Tibial nerve (tissue), 4 donors: ENCODE results near the gene SH2B3. TPM values are rescaled to one million over a fixed set of nuclear protein-coding genes. Genes with fewer than 3 reads are reported as not detected.

Experiments used
- DNase-seq, 2 donors: peaks; one replicate each; pipeline ENCODE4 v3.0.0-alpha.2; 2019; ENCODE audit warnings: low spot score in 2 of 2
- H3K27ac ChIP-seq, 4 donors: fragments of 200-600 bp; sonication (generic) in 3 of 4; one replicate each; pipeline ENCODE4 v1.5.1; 2017 to 2019; ENCODE audit warnings: mild to moderate bottlenecking in 1 of 4
- H3K27me3 ChIP-seq, 2 donors: fragments of 200-600 bp; sonication (generic) in 1 of 2; one replicate each; pipeline versions ENCODE4 v1.5.1 to v1.6.0; 2017 to 2019
- H3K36me3 ChIP-seq, 3 donors: fragments of 200-600 bp; sonication (generic); one replicate each; pipeline ENCODE4 v1.5.1; 2018 to 2019
- H3K4me1 ChIP-seq, 4 donors: fragments of 200-600 bp; sonication (generic) in 3 of 4; one replicate each; pipeline ENCODE4 v1.5.1; 2017 to 2019
- H3K4me3 ChIP-seq, 4 donors: fragments of 200-600 bp; sonication (generic) in 3 of 4; one replicate each; pipeline ENCODE4 v1.5.1; 2017 to 2019; ENCODE audit warnings: mild to moderate bottlenecking in 1 of 4, moderate library complexity in 1 of 4
- H3K9me3 ChIP-seq, 4 donors: fragments of 200-600 bp; sonication (generic) in 3 of 4; one replicate each; pipeline ENCODE4 v1.5.1; 2017 to 2019
- CTCF ChIP-seq, 5 experiments: fragments of 200-600 bp in 3 of 5; fragments of 450-650 bp in 2 of 5; sonication (generic) in 3 of 5; IDR thresholded peaks; one replicate each; pipeline ENCODE4 v1.5.1; 2016 to 2019; ENCODE audit warnings: antibody characterized with exemption in 5 of 5, mild to moderate bottlenecking in 3 of 5, moderate library complexity in 2 of 5
- EP300 ChIP-seq, 2 donors: sonication (generic); formaldehyde crosslinking; IDR thresholded peaks; one replicate each; pipeline ENCODE4 v1.6.1; 2017; ENCODE audit warnings: antibody characterized with exemption in 2 of 2, mild to moderate bottlenecking in 1 of 2
- POLR2A ChIP-seq, 2 donors: fragments of 450-650 bp; IDR thresholded peaks; one replicate each; pipeline ENCODE4 v1.6.1; 2017; ENCODE audit warnings: antibody characterized with exemption in 2 of 2, mild to moderate bottlenecking in 2 of 2, moderate library complexity in 2 of 2
- WGBS, 2 donors: methylation state at CpG; one replicate each; pipeline ENCODE4 v1.1.5; 2018; 5-methylcytosine and 5-hydroxymethylcytosine counted together
- total RNA-seq, 4 donors: library from RNA; depleted of rRNA; stranded (reverse); fragments of >200 nt; gene quantifications; one replicate each; pipeline ENCODE4 v1.1.0, GENCODE V29; 2016

Gene SH2B3
- total RNA-seq, 4 donors from 2014 or later, result 21.4 to 79.8 (median 36.3) TPM

GRCh38 chr12:111361073-111361716 is 44.5 kb upstream of the SH2B3 start:
- peaks cover 0 to 28% (median 0%) of the 10 kb centered on the region in 4 donors for H3K4me1 ChIP-seq

GRCh38 chr12:111361717-111362576 is 43.8 kb upstream of the SH2B3 start:
- Histone ChIP-seq H3K4me3 (no peak overlapping the region), H3K27me3 (no peaks in the 10 kb centered on the region), H3K27ac (no peak overlapping the region), H3K4me1 (peaks cover 0 to 29% (median 0%) of the 10 kb centered on the region in 4 donors), H3K36me3 (peaks cover 0 to 51% (median 3%) of the 10 kb centered on the region in 3 donors), H3K9me3 (no peaks in the 10 kb centered on the region)
- 66% methylated on average over 12 to 16 of the region's 18 CpGs for WGBS, 2 donors
- TF ChIP-seq POLR2A (IDR thresholded peaks at IDR 0.05) (no peak), CTCF (IDR thresholded peaks at IDR 0.05) (no peak), EP300 (IDR thresholded peaks at IDR 0.05) (no peak)
- no peak for DNase-seq

More at GRCh38 chr12:111361073-111361716, 44.5 kb upstream of the SH2B3 start:
- no peak overlapping the region for H3K27ac ChIP-seq
- no peaks in the 10 kb centered on the region for H3K27me3 ChIP-seq
- no peak overlapping the region for H3K4me3 ChIP-seq
- no peaks in the 10 kb centered on the region for H3K9me3 ChIP-seq
- peaks cover 0 to 50% (median 3%) of the 10 kb centered on the region in 3 donors for H3K36me3 ChIP-seq
- DNase-seq, result no peak
- TF ChIP-seq POLR2A (IDR thresholded peaks at IDR 0.05) (no peak), CTCF (IDR thresholded peaks at IDR 0.05) (no peak), EP300 (IDR thresholded peaks at IDR 0.05) (no peak)
- 45 to 46% methylated on average over 13 of the region's 13 CpGs for WGBS, 2 donors

GRCh38 chr12:111362687-111363475 is 42.8 kb upstream of the SH2B3 start:
- WGBS, 2 donors, result 89 to 94% methylated on average over 39 to 47 of the region's 59 CpGs
- TF ChIP-seq EP300 (IDR thresholded peaks at IDR 0.05), result no peak
- TF ChIP-seq CTCF (IDR thresholded peaks at IDR 0.05), result no peak
- no peak for TF ChIP-seq POLR2A (IDR thresholded peaks at IDR 0.05)
- H3K27ac ChIP-seq, result no peak overlapping the region

GRCh38 chr12:111363578-111363977 is 42.1 kb upstream of the SH2B3 start:
- no peak for TF ChIP-seq CTCF (IDR thresholded peaks at IDR 0.05)
- TF ChIP-seq POLR2A (IDR thresholded peaks at IDR 0.05), result no peak
- no peak for TF ChIP-seq EP300 (IDR thresholded peaks at IDR 0.05)
- Histone ChIP-seq H3K9me3 (no peaks in the 10 kb centered on the region), H3K36me3 (peaks cover 0 to 51% (median 3%) of the 10 kb centered on the region in 3 donors), H3K4me3 (no peak overlapping the region), H3K27ac (no peak overlapping the region), H3K4me1 (peaks cover 0 to 44% (median 9%) of the 10 kb centered on the region in 4 donors), H3K27me3 (no peaks in the 10 kb centered on the region)
- no peak for DNase-seq
- WGBS, 2 donors, result 69 to 71% methylated on average over 3 of the region's 3 CpGs

More at GRCh38 chr12:111362687-111363475, 42.8 kb upstream of the SH2B3 start:
- no peak for DNase-seq
- peaks cover 0 to 51% (median 3%) of the 10 kb centered on the region in 3 donors for H3K36me3 ChIP-seq
- H3K27me3 ChIP-seq, result no peaks in the 10 kb centered on the region
- H3K9me3 ChIP-seq, result no peaks in the 10 kb centered on the region
- peaks cover 0 to 39% (median 3%) of the 10 kb centered on the region in 4 donors for H3K4me1 ChIP-seq
- no peak overlapping the region for H3K4me3 ChIP-seq
